Adrenal gland (tissue), 5 donors: ENCODE measurements around the gene C1QTNF5.

Experiments
- POLR2A ChIP-seq, 2 donors: fragments of 450-650 bp; IDR thresholded peaks; one replicate each; pipeline ENCODE4 v1.6.1; 2017; ENCODE audit warnings: antibody characterized with exemption in 2 of 2, mild to moderate bottlenecking in 2 of 2, moderate library complexity in 1 of 2
- TF ChIP-seq, protein P1 (sequence below), 6 experiments: fragments of 450-650 bp in 4 of 6; fragments of 200-600 bp in 2 of 6; sonication (generic) in 1 of 6; IDR thresholded peaks; 1 replicate in 5 of 6; 2 replicates in 1 of 6; pipeline versions ENCODE4 v1.5.1 to v1.8.0; 2016 to 2021; ENCODE audit warnings: antibody characterized with exemption in 6 of 6, mild to moderate bottlenecking in 2 of 6, moderate library complexity in 1 of 6
- donor health status: DM: no; HTN: no; CAD: no.

DNA sequence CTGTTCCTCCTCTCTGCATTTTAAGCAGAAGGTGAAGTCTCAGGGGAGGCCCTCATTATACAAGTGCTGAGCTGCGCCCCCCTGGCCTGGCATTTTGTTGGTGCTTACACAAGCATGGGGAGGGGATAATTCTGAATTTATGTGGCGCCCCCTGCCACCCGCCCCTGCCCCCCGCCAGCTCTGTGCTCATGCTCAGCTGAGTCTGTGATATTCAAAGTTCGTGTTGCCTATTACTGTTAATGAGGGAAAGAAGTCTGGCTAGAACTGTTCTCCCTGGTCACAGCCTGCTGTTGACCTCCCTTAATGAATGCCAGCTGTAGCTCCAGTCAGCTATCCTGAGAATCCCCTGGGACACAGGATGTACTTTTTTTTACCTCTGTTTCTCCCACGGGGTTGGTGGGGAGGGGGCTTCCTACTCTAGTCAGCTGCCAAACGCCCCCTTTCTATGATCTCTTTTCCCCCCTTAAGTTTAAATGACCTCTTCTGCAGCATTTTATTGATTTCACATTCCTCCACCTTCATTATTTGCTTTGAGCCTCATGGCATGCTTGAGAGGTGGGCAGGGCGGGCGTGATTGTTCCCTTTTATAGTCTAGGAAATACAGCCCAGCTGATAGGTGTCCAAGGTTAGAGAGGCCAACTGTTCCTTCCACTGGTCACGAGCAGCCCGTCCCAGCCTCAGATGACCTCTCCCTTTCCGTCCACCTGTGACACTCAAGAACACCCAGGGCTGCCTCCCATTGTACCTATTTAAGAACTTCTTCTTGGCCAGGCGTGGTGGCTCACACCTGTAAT lies 28.6 kb upstream of the C1QTNF5 start:
- TF ChIP-seq, protein P1, sequence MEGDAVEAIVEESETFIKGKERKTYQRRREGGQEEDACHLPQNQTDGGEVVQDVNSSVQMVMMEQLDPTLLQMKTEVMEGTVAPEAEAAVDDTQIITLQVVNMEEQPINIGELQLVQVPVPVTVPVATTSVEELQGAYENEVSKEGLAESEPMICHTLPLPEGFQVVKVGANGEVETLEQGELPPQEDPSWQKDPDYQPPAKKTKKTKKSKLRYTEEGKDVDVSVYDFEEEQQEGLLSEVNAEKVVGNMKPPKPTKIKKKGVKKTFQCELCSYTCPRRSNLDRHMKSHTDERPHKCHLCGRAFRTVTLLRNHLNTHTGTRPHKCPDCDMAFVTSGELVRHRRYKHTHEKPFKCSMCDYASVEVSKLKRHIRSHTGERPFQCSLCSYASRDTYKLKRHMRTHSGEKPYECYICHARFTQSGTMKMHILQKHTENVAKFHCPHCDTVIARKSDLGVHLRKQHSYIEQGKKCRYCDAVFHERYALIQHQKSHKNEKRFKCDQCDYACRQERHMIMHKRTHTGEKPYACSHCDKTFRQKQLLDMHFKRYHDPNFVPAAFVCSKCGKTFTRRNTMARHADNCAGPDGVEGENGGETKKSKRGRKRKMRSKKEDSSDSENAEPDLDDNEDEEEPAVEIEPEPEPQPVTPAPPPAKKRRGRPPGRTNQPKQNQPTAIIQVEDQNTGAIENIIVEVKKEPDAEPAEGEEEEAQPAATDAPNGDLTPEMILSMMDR (IDR thresholded peaks at IDR 0.05): no peak
- TF ChIP-seq POLR2A (IDR thresholded peaks at IDR 0.05): no peak
